Panc1 (cell line): ENCODE results near the gene ADD1. TPM values are rescaled to one million over a fixed set of nuclear protein-coding genes. Genes with fewer than 3 reads are reported as not detected.
"Not testable (repeated sequence)": the region's sequence is repeated elsewhere in the genome, so short reads cannot be mapped to it uniquely, and the experiment has no call there.

ENCODE experiments used
- ATAC-seq: fragments of 200-7000 bp; cut with Tn5 transposase; 2 replicates; pipeline ENCODE4 v1.9.1; 2020; ENCODE audit warnings: mild to moderate bottlenecking, moderate library complexity
- BruUV-seq: library from RNA; stranded (reverse); fragments of 400-500 nt; replicated peaks from 2 replicates; lab custom pipeline; 2021; lab: Mats Ljungman, UMichigan
- CTCF ChIA-PET: fragments of 300-600 bp; sonication (Branson Sonifier 250); formaldehyde crosslinking; loops from one replicate; lab custom pipeline; 2022; ENCODE audit warnings: antibody characterized with exemption; lab: Charles Lee
- POLR2A ChIA-PET: fragments of 300-600 bp; sonication (Branson Sonifier 250); formaldehyde crosslinking; loops from one replicate; lab custom pipeline; 2022; ENCODE audit warnings: antibody characterized with exemption; lab: Charles Lee
- DNase-seq: peaks from one replicate; pipeline ENCODE4 v3.0.0-alpha.2; 2010; ENCODE audit warnings: low read depth, low spot score
- H3K27ac ChIP-seq: 2 replicates; pipeline ENCODE4 v1.5.1; 2011; ENCODE audit warnings: mild to moderate bottlenecking, low read length, inconsistent platforms
- H3K27me3 ChIP-seq: fragments of 200-500 bp; sonication (Bioruptor generic); 2 replicates; pipeline ENCODE4 v1.6.0; 2014; ENCODE audit warnings: low read length, inconsistent platforms; ENCODE audit not compliant: control insufficient read depth, insufficient read depth
- H3K36me3 ChIP-seq: fragments of 200-500 bp; sonication (Bioruptor generic); 2 replicates; pipeline ENCODE4 v1.5.1; 2014; ENCODE audit warnings: inconsistent platforms, mild to moderate bottlenecking, low read length, moderate library complexity; ENCODE audit not compliant: control insufficient read depth, insufficient read depth
- H3K4me1 ChIP-seq: 2 replicates; pipeline ENCODE4 v1.5.1; 2011; ENCODE audit warnings: inconsistent platforms, mild to moderate bottlenecking, low read length, moderate library complexity; ENCODE audit not compliant: control insufficient read depth, insufficient read depth
- H3K4me3 ChIP-seq, 2 experiments: 2 replicates each; pipeline ENCODE4 v1.5.1; 2011 to 2012; ENCODE audit warnings: low read depth in 2 of 2, low read length in 2 of 2, mild to moderate bottlenecking in 2 of 2, inconsistent platforms in 1 of 2, moderate library complexity in 1 of 2
- H3K9me3 ChIP-seq: fragments of 200-500 bp; sonication (Bioruptor generic); 2 replicates; pipeline ENCODE4 v1.5.1; 2014; ENCODE audit warnings: low read depth, mild to moderate bottlenecking, inconsistent platforms, low read length, moderate library complexity; ENCODE audit not compliant: control insufficient read depth, insufficient read depth
- CTCF ChIP-seq: fragments of 450-650 bp; IDR thresholded peaks from 2 replicates; pipeline ENCODE4 v1.5.1; 2017; ENCODE audit warnings: mild to moderate bottlenecking
- POLR2AphosphoS5 ChIP-seq: IDR thresholded peaks from 2 replicates; pipeline ENCODE4 v1.6.1; 2012; ENCODE audit warnings: mild to moderate bottlenecking, low read depth, low read length, moderate library complexity
- REST ChIP-seq, 2 experiments: IDR thresholded peaks; 2 replicates each; pipeline ENCODE4 v1.6.1; 2011 to 2012; ENCODE audit warnings: low read depth in 2 of 2, control low read depth in 1 of 2, low read length in 1 of 2, mild to moderate bottlenecking in 1 of 2, moderate library complexity in 1 of 2; ENCODE audit not compliant: insufficient read depth in 1 of 2
- SIN3A ChIP-seq: IDR thresholded peaks from 2 replicates; pipeline ENCODE4 v1.6.1; 2012; ENCODE audit warnings: low read depth, mild to moderate bottlenecking, low read length, moderate library complexity, borderline replicate concordance; ENCODE audit not compliant: insufficient read depth
- TCF7L2 ChIP-seq: IDR thresholded peaks from 2 replicates; pipeline ENCODE4 v1.6.1; 2011; ENCODE audit warnings: mild to moderate bottlenecking, low read depth, low read length, inconsistent platforms
- in situ Hi-C: cut with HindIII; loops from 2 replicates; pipeline ENCODE4 v1.10.0; 2016; ENCODE audit warnings: low sequenced_read_pairs, low pct_unique_long_range_greater_than_20kb
- intact Hi-C: fragments of 100-400 bp; cut with micrococcal nuclease; formaldehyde crosslinking; loops from one replicate; pipeline ENCODE4 v1.10.0; 2022; ENCODE audit not compliant: unreplicated experiment
- total RNA-seq: library from RNA; stranded (reverse); gene quantifications from one replicate; pipeline ENCODE4 v1.2.1, GENCODE V29; 2021; ENCODE audit not compliant: unreplicated experiment

The ADD1 gene
- total RNA-seq, 1 experiment from 2014 or later = 158 TPM

- Histone ChIP-seq H3K4me3 (no peak overlapping the region), H3K9me3 (no peaks in the 10 kb centered on the region), H3K27ac (no peak overlapping the region), H3K4me1 (no peaks in the 10 kb centered on the region), H3K36me3 (peaks cover 9% of the 10 kb centered on the region), H3K27me3 (no peaks in the 10 kb centered on the region)
- ChIA-PET CTCF (no interaction called here), POLR2A (interaction anchor here (0.6 kb wide), 1 partner anchor 72 kb away, joined by 6 read pairs; no protein-coding TSS in a partner anchor)
- TF ChIP-seq TCF7L2 = no peak
- TF ChIP-seq CTCF = no peak
- TF ChIP-seq POLR2AphosphoS5 = no peak
- no peak for TF ChIP-seq REST (IDR thresholded peaks at IDR 0.05; ENCODE audit: insufficient read depth in 1 of 2, low read depth in 2 of 2, low read length in 1 of 2)
- TF ChIP-seq SIN3A = no peak
- in situ Hi-C loops (no loop called here), intact Hi-C loops (no loop called here)
- no peak for ATAC-seq
- no peak for DNase-seq
- BruUV-seq = no TSS peak
Measured at GRCh38 chr4:2944586-2945526, 101.2 kb downstream of the ADD1 start.

GRCh38 chr4:2945619-2946604 is 102.3 kb downstream of the ADD1 start:
- peaks cover 14% of the 10 kb centered on the region for H3K36me3 ChIP-seq
- POLR2A ChIA-PET = interaction anchor here (0.6 kb wide), 1 partner anchor 71 kb away, joined by 6 read pairs; no protein-coding TSS in a partner anchor
- CTCF ChIA-PET, H3K4me1 ChIP-seq, H3K4me3 ChIP-seq, in situ Hi-C loops, DNase-seq, ATAC-seq, H3K27me3 ChIP-seq, H3K9me3 ChIP-seq, intact Hi-C loops, H3K27ac ChIP-seq, BruUV-seq: not testable (repeated sequence)
